Iris pigment epithelial cell (primary cell): Measurements from ENCODE around the gene RFX7.
"Not testable (repeated sequence)": the region's sequence is repeated elsewhere in the genome, so short reads cannot be mapped to it uniquely, and the experiment has no call there.

ENCODE experiments used
- DNase-seq: peaks from one replicate; pipeline ENCODE4 v3.0.0-alpha.2; 2011; ENCODE audit warnings: low read depth

Gene RFX7

DNA sequence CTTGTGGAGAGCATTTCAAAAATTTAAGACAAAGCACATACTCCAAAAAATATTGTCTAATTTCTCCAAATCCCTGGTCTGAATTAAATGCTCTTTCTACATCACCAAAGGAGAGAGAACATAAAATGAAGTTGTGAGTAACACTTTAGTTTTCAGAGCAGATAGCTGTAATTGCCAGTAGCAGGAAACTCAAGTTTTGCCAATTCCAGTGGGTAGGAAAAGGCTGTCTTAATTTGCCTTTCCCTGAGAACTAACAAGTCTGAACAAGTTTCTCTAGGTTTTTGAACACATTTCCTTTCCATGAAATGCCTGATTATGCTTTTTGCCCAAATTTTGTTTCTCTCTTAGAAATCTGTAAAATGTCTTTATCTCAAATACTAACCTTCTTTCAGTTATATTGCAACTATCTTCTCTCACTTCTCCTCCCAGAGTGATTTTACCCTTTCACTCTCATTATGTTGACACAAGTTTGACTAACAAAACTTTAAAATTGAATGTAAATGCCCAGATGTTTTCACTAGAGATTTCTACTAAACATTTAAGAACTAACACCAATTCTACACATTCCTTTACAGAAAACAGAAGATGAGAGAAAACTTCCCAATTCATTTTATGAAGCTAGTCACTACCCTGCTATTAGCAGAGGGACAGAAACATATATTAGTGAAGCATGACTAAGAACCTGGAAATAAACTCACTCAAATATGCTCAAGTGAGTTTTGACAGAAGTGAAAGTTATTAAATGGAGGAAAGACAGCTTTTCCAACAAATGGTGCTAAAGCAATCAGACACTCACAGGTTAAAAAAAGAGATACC lies 38.4 kb downstream of the RFX7 start:
- DNase-seq, result peak; percentile 27

DNA sequence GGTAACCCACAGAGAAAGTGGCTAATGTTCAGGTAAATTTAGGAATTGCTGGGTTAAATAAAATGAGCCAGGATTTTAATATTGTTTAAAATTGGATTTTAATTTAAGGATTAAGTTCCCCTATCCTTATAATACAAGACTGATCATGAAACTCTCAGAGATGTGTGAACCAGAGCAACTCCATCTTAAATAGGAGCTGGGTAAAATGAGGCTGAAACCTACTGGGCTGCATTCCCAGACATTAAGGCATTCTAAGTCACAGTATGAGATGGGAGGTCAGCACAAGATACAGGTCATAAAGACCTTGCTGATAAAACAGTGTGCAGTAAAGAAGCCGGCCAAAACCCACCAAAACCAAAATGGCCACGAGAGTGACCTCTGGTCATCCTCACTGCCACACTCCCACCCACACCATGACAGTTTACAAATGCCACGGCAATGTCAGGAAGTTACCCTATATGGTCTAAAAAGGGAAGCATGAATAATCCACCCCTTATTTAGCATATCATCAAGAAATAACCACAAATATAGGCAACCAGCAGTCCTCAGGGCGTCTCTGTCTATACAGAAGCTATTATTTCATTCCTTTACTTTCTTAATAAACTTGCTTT lies 40.3 kb downstream of the RFX7 start:
- peak; percentile 8 for DNase-seq

DNA sequence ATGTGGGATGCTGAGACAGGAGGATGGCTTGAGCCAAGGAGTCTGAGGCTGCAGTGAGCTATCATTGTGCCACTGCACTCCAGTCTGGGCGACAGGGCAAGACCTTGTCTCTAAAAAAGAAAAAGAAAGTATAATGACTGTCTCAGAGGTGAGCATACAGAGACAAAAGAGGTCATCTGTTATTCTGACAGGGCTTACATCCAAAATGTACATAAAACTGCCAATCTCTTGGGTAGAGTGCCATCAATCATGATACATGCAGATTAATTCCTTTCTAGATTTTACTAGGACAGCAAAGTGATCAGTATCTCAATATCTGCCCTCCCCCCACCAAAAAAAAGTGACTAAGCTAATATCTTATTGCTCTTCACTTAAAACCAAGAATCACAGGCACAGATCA lies 41.0 kb downstream of the RFX7 start:
- DNase-seq, result no peak

DNA sequence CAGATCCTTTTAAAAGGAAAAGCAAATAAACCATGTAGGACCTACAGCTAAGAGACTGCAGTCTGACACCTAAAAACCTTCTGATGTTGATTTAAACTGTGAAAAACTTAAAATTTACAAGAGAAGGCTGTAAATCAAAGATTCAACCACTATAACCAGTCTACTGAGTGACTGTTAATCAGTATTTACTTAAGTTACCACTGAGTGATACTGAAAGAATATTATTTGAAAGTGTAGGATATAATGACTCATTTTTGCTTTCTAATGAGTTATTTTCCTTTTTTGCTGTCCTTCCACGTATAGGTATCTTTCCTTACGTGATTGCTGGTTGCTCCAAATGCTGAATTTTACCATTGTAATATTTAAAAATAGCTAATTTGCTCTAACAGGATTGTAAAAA lies 44.6 kb downstream of the RFX7 start:
- no peak for DNase-seq

DNA sequence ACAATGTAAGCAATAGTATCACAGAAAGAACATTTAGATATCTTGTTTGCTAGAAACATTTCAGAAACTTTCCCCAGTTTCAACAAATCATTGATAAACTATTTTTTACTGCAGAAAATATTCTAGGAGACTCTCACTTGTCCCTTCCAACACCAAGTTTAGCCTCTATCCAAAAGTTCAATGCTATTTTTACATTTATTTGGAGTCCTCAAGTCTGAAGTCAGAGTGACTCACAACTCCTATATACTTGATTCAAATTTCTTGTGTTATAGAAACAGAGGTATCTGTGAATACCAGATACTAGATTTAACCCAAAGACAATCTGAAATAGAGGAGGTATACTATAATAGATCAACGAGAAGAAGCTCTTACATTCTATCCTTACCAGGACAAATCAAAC lies 49.6 kb downstream of the RFX7 start:
- DNase-seq, result no peak

DNA sequence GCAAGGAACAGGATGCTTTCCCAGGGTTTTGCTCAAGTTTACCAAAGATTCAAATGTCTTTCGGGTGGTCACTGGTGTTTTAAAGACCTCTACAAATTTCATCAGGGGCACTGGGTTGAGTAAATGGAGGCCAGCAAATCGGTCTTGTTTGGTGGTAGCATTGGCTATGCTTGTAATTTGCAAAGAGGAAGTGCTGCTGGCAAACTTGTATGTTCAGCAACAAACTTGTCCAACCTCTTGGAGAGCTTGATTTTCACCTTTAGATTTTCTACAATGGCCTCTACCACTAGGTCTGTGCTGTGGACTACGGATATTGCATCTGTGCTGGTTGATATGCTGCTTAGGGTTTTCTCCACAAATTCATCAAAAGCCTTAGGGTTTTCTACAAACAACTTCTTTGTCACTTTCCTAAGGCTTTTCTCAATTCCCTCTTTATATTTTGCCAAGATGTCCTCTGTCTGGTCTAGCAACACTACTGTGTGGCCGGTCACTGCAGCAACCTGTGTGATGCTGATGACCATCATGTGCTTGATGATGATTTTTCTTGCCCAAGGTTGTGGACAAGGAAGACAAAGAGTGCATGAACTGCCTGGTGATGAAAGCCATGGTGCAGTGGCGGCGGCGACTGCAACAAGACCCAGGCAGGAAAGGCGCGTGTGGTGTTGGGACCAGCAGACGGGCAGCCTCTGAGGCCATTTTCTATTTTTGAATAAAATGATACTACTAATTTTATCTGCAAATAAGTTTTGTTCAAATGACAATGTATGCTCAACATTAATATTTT lies 50.8 kb downstream of the RFX7 start:
- no peak for DNase-seq

DNA sequence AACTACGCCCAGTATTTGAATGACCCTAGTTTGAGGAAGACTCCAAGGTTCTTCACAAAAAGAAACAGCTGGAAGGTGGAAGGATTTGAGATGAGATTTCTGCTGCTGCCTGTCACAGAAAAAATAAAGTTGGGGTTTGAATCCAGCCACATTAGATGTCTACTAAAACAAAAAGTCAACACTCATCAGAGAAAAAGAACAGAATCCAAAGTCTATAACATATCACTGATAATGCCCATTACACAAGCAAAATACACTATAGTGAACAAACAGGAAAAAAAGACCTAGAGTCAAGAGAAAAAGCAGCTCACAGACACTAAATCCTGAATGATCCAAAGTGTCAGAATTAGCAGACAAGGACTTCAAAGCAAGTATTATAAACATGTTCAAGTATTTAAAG lies 56.0 kb downstream of the RFX7 start:
- no peak for DNase-seq

DNA sequence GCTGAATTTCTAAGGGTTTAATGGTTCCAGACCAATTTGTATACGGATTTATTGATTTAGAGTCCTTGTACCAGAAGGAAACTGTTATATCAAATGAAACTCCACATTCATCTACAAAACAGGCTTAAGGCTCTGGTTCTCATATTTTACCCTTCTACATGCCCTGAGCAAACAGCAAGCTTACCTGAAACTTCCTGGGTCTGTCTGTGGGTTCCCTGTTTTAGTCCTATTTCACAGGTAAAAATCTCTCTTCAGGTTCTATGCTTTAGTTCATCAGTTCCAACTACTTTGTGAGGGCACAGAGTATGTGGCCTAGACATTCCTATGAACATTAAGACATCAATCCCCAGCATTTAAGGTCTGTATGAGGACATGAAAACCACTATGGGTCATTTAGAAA lies 57.7 kb downstream of the RFX7 start:
- no peak for DNase-seq

DNA sequence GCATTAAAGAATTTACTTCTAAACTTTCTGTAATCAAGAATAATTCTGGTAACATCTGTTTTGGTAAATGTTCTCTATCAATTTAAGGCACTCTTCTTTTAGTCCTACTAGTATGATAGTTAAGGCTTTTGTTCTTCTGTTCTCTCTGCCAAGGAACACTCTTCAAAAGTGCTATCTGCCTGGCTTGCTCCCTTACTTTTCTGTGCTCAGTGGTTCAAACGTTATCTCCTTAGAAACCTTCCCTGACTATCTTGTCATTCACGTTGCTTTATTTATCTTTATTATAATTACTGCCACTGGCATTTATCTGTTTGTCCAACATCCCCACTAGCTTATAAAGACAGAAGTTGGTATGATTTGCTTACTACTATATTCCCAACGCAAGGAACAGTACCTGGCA lies 59.2 kb downstream of the RFX7 start:
- DNase-seq, result no peak

DNA sequence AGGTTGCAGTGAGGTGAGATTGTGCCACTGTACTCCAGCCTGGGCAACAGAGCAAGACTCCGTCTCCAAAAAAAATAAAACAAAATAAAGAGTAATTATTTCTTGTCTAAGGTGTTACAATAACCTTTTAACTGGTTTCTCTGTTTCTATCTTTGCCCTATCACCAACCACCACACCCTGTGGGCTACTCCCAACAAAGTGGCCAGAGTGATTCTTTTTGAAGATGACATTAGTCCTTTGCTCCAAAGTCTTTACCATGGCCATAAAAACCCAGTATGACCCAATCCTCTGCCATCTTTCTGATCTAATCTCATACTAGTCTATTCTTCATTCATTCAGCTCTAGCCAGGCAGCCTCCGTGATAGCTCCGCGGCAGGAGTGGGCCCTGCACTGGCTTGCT lies 62.8 kb downstream of the RFX7 start:
- no peak for DNase-seq

DNA sequence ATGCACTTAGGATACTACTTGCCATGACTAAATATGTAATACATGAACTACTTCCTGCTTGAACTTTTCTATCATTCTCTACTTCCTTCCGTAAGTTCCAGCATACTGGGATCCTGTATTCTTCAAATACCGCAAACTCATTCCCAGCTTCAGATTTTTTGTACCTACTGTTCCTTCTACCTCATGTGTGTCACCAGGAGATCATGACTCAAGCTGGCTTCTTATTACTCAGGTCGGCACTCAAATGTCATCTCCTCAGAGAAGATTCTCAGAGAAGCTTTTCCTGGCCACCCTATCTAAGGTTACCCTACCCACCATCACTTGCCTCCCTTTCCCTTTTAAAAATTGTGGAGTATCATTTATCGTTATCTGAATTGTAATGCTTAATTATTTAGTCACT lies 66.7 kb downstream of the RFX7 start:
- DNase-seq, result peak; percentile 16

DNA sequence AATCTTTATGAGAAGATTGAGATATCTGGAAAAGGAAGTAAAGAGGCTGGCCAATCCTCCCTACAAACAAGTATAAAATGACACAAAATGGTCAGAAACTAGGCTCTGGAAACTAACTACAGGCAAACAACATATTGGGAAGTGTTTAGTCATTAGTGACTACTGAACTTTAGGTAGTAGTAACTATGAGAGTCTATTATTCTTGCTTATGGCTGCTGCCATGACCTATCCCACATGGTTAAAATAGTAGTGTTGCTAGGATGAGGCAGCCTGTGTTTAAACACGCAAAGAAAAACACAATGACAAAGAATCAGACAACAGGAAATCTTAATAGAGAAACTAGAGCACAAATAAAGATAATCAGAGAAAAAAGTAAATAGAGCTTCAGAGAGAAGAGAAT lies 67.9 kb downstream of the RFX7 start:
- DNase-seq, result no peak

DNA sequence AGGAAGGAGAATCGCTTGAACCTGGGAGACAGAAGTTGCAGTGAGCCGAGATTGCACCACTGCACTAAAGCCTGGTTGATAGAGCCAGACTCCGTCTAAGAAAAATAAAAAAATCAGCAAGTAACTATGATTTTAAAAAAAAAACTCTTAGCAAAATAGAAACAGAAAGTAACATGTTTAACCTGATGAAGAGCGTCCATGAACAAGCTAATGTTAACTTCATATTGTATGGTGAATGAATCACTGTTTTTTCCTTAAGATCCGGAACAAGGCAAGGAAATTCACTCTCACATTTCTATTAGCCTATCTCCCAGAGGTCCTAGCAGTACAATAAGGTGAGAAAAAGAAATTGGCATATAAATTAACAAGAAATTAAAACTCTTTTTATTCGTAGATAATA lies 69.0 kb downstream of the RFX7 start:
- no peak for DNase-seq

DNA sequence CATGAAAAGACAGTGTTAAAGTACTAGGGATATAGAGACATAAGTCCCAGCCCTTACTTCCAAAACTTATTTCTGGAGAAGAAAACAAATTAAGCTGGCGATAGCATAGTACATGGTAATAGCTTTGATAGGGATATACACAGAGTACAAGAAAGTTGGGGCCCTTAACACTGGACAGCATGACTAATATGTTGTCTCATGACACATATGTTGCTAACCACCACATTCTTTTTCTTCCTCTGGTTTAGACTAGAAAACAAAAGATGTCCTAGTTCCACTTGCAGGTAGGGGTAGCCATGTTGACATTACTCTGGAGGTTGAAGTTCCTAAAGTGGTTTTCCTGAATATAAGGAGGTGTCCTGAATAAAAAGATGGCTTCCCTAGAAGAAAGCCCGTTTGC lies 75.3 kb downstream of the RFX7 start:
- peak; percentile 51 for DNase-seq

DNA sequence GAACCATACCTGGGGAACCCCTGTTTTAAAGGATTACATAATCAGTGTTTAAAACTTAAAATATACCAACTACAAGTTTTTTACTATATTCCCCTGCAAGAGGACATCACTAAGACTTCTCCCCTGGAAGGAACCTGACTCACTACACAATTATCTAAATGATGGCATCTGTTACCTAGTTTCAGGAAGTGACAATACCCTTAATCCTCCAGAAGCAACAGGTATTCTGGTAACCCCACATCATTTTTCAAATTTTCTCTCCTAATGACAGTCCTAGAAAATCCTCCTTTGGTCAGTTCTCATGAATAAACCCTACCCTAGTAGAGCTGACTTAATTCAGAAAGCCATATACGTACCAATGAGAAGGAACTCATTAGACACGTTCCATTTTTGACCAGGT lies 78.4 kb downstream of the RFX7 start:
- DNase-seq, result no peak

DNA sequence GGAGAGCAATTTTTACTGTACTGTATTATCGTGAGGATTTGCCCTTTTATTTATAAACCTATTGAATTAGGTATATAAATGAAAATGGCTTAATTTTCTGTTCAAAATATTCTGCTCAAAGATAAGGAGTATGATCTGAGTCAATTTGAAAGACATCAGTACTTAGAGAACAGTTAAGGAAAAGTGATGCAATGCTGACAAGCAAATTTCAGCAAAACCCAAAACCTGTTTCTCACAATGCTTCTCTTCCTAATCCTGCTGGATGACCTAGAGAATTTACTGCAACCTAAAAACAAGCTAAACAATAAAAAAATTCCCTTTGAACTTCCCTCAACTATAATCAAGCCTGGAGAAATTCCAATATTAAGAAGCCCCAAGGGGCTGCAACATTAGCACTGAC lies 82.7 kb downstream of the RFX7 start:
- peak; percentile 30 for DNase-seq

DNA sequence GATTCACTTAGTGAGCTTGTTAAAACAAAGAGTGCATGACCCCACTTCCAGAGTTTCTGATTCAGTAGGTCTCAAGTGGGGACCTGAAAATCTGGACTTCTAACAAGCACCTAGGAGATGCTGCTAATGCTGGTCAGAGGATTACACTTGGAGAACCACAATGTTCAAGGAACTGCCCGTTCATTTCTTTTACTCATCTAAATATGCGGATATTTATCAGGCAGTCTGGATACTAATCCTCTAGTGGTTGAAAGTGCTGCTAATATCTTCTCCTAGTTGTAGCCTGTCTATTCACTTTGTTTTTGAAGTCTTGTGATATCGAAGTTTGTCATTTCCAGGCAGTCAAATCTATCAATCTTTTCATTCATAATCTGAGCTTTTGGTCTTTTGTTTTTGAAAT lies 86.8 kb downstream of the RFX7 start:
- DNase-seq, result no peak

DNA sequence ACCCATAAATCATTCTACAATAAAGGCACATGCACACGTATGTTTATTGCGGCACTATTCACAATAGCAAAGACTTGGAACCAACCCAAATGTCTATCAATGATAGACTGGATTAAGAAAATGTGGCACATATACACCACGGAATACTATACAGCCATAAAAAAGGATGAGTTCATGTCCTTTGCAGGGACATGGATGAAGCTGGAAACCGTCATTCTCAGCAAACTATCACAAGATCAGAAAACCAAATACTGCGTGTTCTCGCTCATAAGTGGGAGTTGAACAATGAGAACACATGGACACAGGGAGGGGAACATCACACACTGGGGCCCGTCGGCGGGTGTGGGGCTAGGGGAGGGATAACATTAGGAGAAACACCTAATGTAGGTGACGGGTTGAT lies 88.4 kb downstream of the RFX7 start:
- not testable (repeated sequence) for DNase-seq

DNA sequence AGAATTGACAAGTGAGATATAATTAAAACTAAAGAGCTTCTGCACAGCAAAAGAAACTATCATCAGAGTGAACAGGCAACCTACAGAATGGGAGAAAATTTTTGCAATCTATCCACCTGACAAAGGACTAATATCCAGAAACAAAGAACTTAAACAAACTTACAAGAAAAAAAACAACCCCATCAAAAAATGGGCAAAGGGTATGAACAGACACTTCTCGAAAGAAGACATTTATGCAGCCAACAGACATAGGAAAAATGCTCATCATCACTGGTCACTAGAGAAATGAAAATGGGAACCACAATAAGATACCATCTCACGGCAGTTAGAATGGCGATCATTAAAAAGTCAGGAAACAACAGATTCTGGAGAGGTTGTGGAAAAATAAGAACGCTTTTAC lies 88.9 kb downstream of the RFX7 start:
- not testable (repeated sequence) for DNase-seq

DNA sequence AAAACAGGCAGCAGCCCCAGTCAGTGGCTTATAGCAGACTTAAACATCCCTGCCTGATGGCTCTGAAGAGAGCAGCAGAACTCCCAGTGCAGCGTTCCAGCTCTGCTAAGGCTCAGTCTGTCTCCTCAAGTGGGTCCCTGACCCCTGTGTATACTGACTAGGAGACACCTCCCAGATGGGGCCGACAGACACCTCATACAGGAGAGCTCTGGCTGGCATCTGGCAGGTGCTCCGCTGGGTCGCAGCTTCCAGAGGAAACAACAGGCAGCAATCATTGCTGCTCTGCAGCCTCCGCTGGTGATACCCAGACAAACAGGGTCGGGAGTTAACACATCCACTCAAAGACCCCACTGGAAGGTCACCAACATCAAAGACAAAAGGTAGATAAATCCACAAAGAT lies 93.5 kb downstream of the RFX7 start:
- DNase-seq, result no peak

DNA sequence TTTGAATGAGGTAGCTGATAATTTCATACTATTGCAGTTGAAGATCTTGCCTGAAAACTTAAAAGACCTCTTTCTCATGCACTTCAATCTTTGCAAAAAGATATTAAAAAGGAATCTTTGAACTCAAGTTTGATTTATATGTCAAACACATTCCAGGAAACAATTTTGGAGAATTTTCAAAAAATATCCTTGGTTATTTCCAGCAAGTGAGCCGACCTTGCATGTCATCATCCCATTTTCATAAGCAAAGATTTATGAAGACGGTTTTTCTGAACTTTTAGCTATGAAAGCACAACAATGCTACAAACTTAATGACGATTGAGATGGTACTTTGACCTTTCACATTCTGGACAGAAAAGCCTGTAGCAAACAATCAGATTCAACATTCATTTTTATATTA lies 95.6 kb downstream of the RFX7 start:
- DNase-seq, result no peak

DNA sequence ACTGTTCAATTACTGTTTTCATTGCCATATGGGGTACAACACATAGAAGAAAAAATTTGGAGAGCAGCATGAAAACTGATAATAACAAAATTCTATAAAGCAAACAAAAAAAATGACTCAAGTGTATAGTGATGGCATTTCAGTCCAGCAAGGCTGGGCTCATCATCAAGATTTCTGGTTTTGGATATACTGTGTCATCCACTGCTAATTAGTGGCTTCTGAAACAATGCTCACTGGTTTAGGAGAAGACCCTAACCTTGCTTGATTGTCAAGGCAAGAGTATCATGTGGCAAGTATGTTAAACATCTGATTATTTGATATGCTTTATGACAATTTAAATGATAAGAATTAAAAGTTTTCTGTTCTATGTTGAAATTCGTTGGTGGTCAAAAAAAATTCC lies 96.9 kb downstream of the RFX7 start:
- no peak for DNase-seq

DNA sequence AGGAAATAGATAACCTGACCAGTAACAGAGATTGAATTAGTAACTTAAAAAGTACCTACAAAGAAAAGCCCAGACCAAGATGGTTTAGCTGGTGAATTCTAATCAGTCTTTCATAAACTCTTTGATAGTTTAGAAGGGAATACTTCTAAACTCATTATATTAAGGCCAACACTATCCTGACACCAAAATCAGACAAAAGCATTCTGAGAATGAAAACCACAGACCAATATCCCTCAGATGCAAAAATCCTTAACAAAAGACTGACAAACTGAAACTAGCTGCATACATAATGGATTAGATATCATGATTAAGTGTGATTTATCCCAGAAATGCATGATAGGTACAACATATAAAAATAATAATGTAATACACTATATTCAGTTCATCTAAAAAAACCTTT lies 115.6 kb downstream of the RFX7 start:
- DNase-seq, result peak; percentile 14
